ENCODE results near the gene COPE.

DNA sequence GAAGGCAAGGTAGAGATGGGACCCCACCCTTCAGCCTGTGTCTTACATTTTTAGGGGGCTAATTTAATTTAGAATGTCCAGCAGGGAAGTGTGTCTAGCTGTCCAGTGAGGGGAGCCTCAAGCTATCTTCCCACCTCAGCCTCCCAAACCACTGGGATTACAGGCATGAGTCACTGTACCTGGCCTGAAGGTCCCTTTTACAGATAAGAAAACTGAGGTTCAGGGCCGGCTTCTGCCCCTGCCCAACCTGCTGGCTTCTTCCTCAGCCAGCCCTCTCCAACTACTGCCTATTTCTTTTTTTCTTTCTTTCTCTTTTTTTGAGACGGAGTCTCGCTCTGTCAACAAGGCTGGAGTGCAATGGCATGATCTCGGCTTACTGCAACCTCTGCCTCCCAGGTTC, 41.2 kb upstream of the COPE start:
- TF ChIP-seq, protein P1, sequence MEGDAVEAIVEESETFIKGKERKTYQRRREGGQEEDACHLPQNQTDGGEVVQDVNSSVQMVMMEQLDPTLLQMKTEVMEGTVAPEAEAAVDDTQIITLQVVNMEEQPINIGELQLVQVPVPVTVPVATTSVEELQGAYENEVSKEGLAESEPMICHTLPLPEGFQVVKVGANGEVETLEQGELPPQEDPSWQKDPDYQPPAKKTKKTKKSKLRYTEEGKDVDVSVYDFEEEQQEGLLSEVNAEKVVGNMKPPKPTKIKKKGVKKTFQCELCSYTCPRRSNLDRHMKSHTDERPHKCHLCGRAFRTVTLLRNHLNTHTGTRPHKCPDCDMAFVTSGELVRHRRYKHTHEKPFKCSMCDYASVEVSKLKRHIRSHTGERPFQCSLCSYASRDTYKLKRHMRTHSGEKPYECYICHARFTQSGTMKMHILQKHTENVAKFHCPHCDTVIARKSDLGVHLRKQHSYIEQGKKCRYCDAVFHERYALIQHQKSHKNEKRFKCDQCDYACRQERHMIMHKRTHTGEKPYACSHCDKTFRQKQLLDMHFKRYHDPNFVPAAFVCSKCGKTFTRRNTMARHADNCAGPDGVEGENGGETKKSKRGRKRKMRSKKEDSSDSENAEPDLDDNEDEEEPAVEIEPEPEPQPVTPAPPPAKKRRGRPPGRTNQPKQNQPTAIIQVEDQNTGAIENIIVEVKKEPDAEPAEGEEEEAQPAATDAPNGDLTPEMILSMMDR (IDR thresholded peaks at IDR 0.05; ENCODE audit: poor library complexity, severe bottlenecking) = no peak
- no peak for TF ChIP-seq EZH2 (IDR thresholded peaks at IDR 0.05; ENCODE audit: borderline replicate concordance, insufficient read depth, low read length, poor library complexity, severe bottlenecking)
- no peak for TF ChIP-seq SMC3 (conservative IDR thresholded peaks at IDR 0.05; ENCODE audit: poor library complexity)
- no peak for TF ChIP-seq EP300 (conservative IDR thresholded peaks at IDR 0.05; ENCODE audit: poor library complexity, severe bottlenecking)
- TF ChIP-seq POLR2AphosphoS5 (IDR thresholded peaks at IDR 0.05) = no peak
- TF ChIP-seq TAF1 (IDR thresholded peaks at IDR 0.05; ENCODE audit: low read depth) = no peak
